Thoracic aorta endothelial cell (primary cell): ENCODE measurements around the gene FAM168A. TPM values are rescaled to one million over a fixed set of nuclear protein-coding genes. Genes with fewer than 3 reads are reported as not detected.

ENCODE experiments used
- small RNA-seq: library from RNA; depleted of rRNA; stranded (forward); fragments of <200 nt; gene quantifications from one replicate; pipeline ENCODE3, GENCODE V24; 2012
- total RNA-seq: library from RNA; depleted of rRNA; stranded (reverse); fragments of >200 nt; gene quantifications from 2 replicates; pipeline ENCODE4 v1.2.3, GENCODE V29; 2012

The FAM168A gene
- 14.9 and 18.2 TPM in 2 replicates for total RNA-seq

GRCh38 chr11:73597956-73598718, at the start of gene FAM168A:
TSS of gene FAM168A (minus strand) at chr11:73598112. CDS start at chr11:73468474, 129,638 bp downstream.

GRCh38 chr11:73645972-73646631, 48.2 kb upstream of the FAM168A start, which contains the start of gene PLEKHB1:
TSS of gene PLEKHB1 (plus strand) at chr11:73646581. CDS start at chr11:73646609, 28 bp downstream.

GRCh38 chr11:73376160-73376802, 221.6 kb downstream of the FAM168A start, which contains the start of gene RELT:
TSS of gene RELT (plus strand) at chr11:73376399. CDS start at chr11:73389137, 12,738 bp downstream.

Small RNA genes within 50 kb of the gene (small RNA-seq; reads per million reads assigned to genes)
- not detected for gene AP000763.2
- gene HMGN2P38: not detected

Other genes with a start within 250 kb of the FAM168A start
- 7.4 and 8.0 TPM in 2 replicates for gene RELT, start 221.7 kb downstream of the FAM168A start, total RNA-seq
- 0.79 TPM in 1 of 2 replicates, not detected in the other for gene PLEKHB1, start 48.5 kb upstream of the FAM168A start, total RNA-seq
- 148 and 153 TPM in 2 replicates for gene RAB6A, start 163.0 kb upstream of the FAM168A start, total RNA-seq
- gene MRPL48, start 189.8 kb upstream of the FAM168A start, total RNA-seq: 31.8 and 31.9 TPM in 2 replicates